SK-N-SH treated with all-trans-retinoic acid at 6 μM for 48 hours (cell line): ENCODE data around the gene OXER1.

Source experiments
- ATAC-seq: fragments of 200-7000 bp; cut with Tn5 transposase; 3 replicates; pipeline ENCODE4 v1.9.1; 2020; ENCODE audit warnings: mild to moderate bottlenecking, moderate library complexity
- ARNTL ChIP-seq: fragments of 450-650 bp; formaldehyde crosslinking; IDR thresholded peaks from 2 replicates; pipeline ENCODE4 v1.5.0; 2020; ENCODE audit warnings: low read depth, mild to moderate bottlenecking, moderate library complexity, borderline replicate concordance
- BACH2 ChIP-seq: fragments of 250-450 bp; sonication (Bioruptor Pico); IDR thresholded peaks from 2 replicates; pipeline ENCODE4 v1.9.0; 2021; ENCODE audit warnings: mild to moderate bottlenecking, borderline replicate concordance
- CREB5 ChIP-seq: fragments of 250-450 bp; sonication (Bioruptor Pico); IDR thresholded peaks from 2 replicates; pipeline ENCODE4 v1.5.1; 2020; ENCODE audit warnings: low read depth, mild to moderate bottlenecking, moderate library complexity
- CSDC2 ChIP-seq: fragments of 250-450 bp; sonication (Bioruptor Pico); IDR thresholded peaks from 2 replicates; pipeline ENCODE4 v1.5.0; 2020; ENCODE audit warnings: mild to moderate bottlenecking, moderate library complexity
- ESRRG ChIP-seq: fragments of 250-450 bp; sonication (Bioruptor Pico); IDR thresholded peaks from 2 replicates; pipeline ENCODE4 v1.6.1; 2021; ENCODE audit warnings: mild to moderate bottlenecking
- GLIS3 ChIP-seq: fragments of 250-450 bp; sonication (Bioruptor Pico); IDR thresholded peaks from 2 replicates; pipeline ENCODE4 v1.5.0; 2020; ENCODE audit warnings: mild to moderate bottlenecking, moderate library complexity
- ISL1 ChIP-seq: fragments of 250-450 bp; sonication (Bioruptor Pico); IDR thresholded peaks from 2 replicates; pipeline ENCODE4 v2.1.2; 2022; ENCODE audit warnings: mild to moderate bottlenecking, moderate library complexity
- OSR1 ChIP-seq: fragments of 250-450 bp; sonication (Bioruptor Pico); IDR thresholded peaks from 2 replicates; pipeline ENCODE4 v1.8.0; 2022; ENCODE audit warnings: moderate library complexity, mild to moderate bottlenecking, inconsistent platforms
- POU6F1 ChIP-seq: fragments of 250-450 bp; sonication (Bioruptor Pico); IDR thresholded peaks from 2 replicates; pipeline ENCODE4 v1.8.0; 2021; ENCODE audit warnings: low read depth, mild to moderate bottlenecking, moderate library complexity, borderline replicate concordance
- PPARA ChIP-seq: fragments of 250-450 bp; sonication (Bioruptor Pico); IDR thresholded peaks from 2 replicates; pipeline ENCODE4 v1.5.0; 2020; ENCODE audit warnings: mild to moderate bottlenecking, borderline replicate concordance
- RARB ChIP-seq: fragments of 250-450 bp; sonication (Bioruptor Pico); IDR thresholded peaks from 2 replicates; pipeline ENCODE4 v1.8.0; 2021; ENCODE audit warnings: mild to moderate bottlenecking, moderate library complexity
- SNAI2 ChIP-seq: fragments of 250-450 bp; sonication (Bioruptor Pico); IDR thresholded peaks from 2 replicates; pipeline ENCODE4 v1.5.0; 2020; ENCODE audit warnings: mild to moderate bottlenecking, moderate library complexity
- TCF4 ChIP-seq: fragments of 250-450 bp; sonication (Bioruptor Pico); IDR thresholded peaks from 2 replicates; pipeline ENCODE4 v1.8.0; 2021; ENCODE audit warnings: mild to moderate bottlenecking, moderate library complexity, borderline replicate concordance
- TOX ChIP-seq: fragments of 250-450 bp; sonication (Bioruptor Pico); IDR thresholded peaks from 2 replicates; pipeline ENCODE4 v1.8.0; 2021; ENCODE audit warnings: mild to moderate bottlenecking, moderate library complexity, borderline replicate concordance
- ZC3H10 ChIP-seq: fragments of 250-450 bp; sonication (Bioruptor Pico); IDR thresholded peaks from 2 replicates; pipeline ENCODE4 v1.5.1; 2021; ENCODE audit warnings: mild to moderate bottlenecking, moderate library complexity
- ZFP3 ChIP-seq: fragments of 250-450 bp; sonication (Bioruptor Pico); IDR thresholded peaks from 2 replicates; pipeline ENCODE4 v1.5.0; 2020; ENCODE audit warnings: mild to moderate bottlenecking, moderate library complexity
- ZFP30 ChIP-seq: fragments of 450-650 bp; formaldehyde crosslinking; IDR thresholded peaks from 2 replicates; pipeline ENCODE4 v1.5.0; 2022; ENCODE audit warnings: mild to moderate bottlenecking, moderate library complexity
- ZNF565 ChIP-seq: fragments of 450-650 bp; formaldehyde crosslinking; conservative IDR thresholded peaks from 2 replicates; pipeline ENCODE4 v1.5.0; 2020; ENCODE audit warnings: low read depth, mild to moderate bottlenecking, moderate library complexity
- ZNF70 ChIP-seq: fragments of 450-650 bp; formaldehyde crosslinking; IDR thresholded peaks from 2 replicates; pipeline ENCODE4 v1.5.0; 2020; ENCODE audit warnings: mild to moderate bottlenecking, moderate library complexity
- ZNF8 ChIP-seq: fragments of 450-650 bp; formaldehyde crosslinking; IDR thresholded peaks from 2 replicates; pipeline ENCODE4 v1.5.0; 2020; ENCODE audit warnings: mild to moderate bottlenecking, moderate library complexity
- TF ChIP-seq, protein P1 (sequence below): fragments of 250-450 bp; sonication (Bioruptor Pico); IDR thresholded peaks from 2 replicates; pipeline ENCODE4 v1.8.0; 2020; ENCODE audit warnings: mild to moderate bottlenecking, moderate library complexity, borderline replicate concordance

OXER1 gene

DNA sequence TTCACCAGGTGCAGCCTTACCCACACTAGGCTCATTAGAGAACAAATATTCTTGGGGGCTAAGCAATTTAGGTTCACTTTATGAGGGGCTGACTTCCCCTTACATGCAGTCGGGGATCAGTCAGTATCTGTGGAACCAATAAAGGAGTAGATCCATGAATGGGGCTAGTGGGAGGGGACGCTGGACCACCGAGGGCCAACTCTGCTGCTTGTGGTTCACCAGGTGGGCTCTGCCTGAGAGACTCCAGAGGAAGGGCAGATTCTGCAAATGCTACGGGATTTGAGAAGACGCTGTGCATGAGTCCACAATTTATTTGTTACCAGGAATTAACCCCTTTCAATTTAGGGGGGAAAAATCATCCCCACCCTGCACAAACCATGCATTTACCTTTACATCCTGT lies 44.4 kb upstream of the OXER1 start:
- no peak for ATAC-seq
- TF ChIP-seq OSR1 (CRISPR knock-in tag): no peak
- no peak for TF ChIP-seq CREB5
- no peak for TF ChIP-seq GLIS3 (CRISPR knock-in tag)
- TF ChIP-seq CSDC2 (CRISPR knock-in tag): no peak
- no peak for TF ChIP-seq TCF4 (CRISPR knock-in tag)
- TF ChIP-seq PPARA (CRISPR knock-in tag): no peak
- TF ChIP-seq ZC3H10 (CRISPR knock-in tag): no peak
- no peak for TF ChIP-seq BACH2 (CRISPR knock-in tag)
- TF ChIP-seq ZNF8: no peak
- TF ChIP-seq, protein P1, sequence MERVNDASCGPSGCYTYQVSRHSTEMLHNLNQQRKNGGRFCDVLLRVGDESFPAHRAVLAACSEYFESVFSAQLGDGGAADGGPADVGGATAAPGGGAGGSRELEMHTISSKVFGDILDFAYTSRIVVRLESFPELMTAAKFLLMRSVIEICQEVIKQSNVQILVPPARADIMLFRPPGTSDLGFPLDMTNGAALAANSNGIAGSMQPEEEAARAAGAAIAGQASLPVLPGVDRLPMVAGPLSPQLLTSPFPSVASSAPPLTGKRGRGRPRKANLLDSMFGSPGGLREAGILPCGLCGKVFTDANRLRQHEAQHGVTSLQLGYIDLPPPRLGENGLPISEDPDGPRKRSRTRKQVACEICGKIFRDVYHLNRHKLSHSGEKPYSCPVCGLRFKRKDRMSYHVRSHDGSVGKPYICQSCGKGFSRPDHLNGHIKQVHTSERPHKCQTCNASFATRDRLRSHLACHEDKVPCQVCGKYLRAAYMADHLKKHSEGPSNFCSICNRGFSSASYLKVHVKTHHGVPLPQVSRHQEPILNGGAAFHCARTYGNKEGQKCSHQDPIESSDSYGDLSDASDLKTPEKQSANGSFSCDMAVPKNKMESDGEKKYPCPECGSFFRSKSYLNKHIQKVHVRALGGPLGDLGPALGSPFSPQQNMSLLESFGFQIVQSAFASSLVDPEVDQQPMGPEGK (CRISPR knock-in tag): no peak
- no peak for TF ChIP-seq POU6F1 (CRISPR knock-in tag)
- no peak for TF ChIP-seq ISL1 (CRISPR knock-in tag)

DNA sequence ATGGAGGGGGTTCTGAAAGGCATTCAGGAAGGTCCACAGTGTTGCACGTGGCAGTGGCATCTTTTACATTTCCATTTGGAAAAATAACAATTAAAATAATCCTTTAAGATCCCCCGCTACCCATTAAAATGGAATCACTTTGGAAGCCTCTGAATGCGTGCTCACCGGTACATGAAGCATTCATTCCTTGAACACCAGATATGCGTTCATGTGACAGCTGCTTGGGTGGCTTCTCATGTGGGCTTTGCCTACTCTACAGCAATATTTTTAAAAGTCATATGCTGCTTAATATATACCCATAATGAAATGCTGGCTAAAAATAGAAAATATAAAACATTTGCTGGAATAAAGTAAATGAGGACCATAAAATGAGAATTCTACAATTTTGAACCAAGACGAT lies 42.9 kb upstream of the OXER1 start:
- ATAC-seq: no peak

GRCh38 chr2:42804891-42805290 lies 41.0 kb upstream of the OXER1 start:
- no peak for ATAC-seq
- TF ChIP-seq TOX (CRISPR knock-in tag) (no peak), RARB (CRISPR knock-in tag) (no peak)

More for the DNA sequence above, 42.9 kb upstream of the OXER1 start:
- TF ChIP-seq SNAI2 (CRISPR knock-in tag) (no peak), ZNF565 (CRISPR knock-in tag) (no peak), BACH2 (CRISPR knock-in tag) (no peak), RARB (CRISPR knock-in tag) (no peak)
- TF ChIP-seq, all 23 proteins: peak for 0

- TF ChIP-seq CREB5 (no peak), PPARA (CRISPR knock-in tag) (no peak), ARNTL (CRISPR knock-in tag) (no peak), ZFP30 (no peak), ZC3H10 (CRISPR knock-in tag) (no peak), ZNF8 (no peak), ZNF70 (no peak), SNAI2 (CRISPR knock-in tag) (no peak)
- TF ChIP-seq, all 23 proteins: peak for 0
- no peak for ATAC-seq
Observed at GRCh38 chr2:42804338-42804737, 40.4 kb upstream of the OXER1 start.

GRCh38 chr2:42802150-42802549 lies 38.2 kb upstream of the OXER1 start:
- ATAC-seq: no peak
- TF ChIP-seq ESRRG (CRISPR knock-in tag) (no peak), ZFP30 (no peak), ISL1 (CRISPR knock-in tag) (no peak), CREB5 (no peak), ZFP3 (no peak), PPARA (CRISPR knock-in tag) (no peak), SNAI2 (CRISPR knock-in tag) (no peak), GLIS3 (CRISPR knock-in tag) (no peak), TOX (CRISPR knock-in tag) (no peak), OSR1 (CRISPR knock-in tag) (no peak)
- TF ChIP-seq, all 23 proteins: peak for 0
